NCI-H1105 treated with DMSO at 0.1 percent for 48 hours (cell line): ENCODE results near the gene CACNA1D.
"Not testable (repeated sequence)": the region's sequence is repeated elsewhere in the genome, so short reads cannot be mapped to it uniquely, and the experiment has no call there.

ENCODE experiments used
- DNase-seq: peaks from one replicate; lab custom pipeline; 2025; lab: John Stamatoyannopoulos, UW

CACNA1D gene

DNA sequence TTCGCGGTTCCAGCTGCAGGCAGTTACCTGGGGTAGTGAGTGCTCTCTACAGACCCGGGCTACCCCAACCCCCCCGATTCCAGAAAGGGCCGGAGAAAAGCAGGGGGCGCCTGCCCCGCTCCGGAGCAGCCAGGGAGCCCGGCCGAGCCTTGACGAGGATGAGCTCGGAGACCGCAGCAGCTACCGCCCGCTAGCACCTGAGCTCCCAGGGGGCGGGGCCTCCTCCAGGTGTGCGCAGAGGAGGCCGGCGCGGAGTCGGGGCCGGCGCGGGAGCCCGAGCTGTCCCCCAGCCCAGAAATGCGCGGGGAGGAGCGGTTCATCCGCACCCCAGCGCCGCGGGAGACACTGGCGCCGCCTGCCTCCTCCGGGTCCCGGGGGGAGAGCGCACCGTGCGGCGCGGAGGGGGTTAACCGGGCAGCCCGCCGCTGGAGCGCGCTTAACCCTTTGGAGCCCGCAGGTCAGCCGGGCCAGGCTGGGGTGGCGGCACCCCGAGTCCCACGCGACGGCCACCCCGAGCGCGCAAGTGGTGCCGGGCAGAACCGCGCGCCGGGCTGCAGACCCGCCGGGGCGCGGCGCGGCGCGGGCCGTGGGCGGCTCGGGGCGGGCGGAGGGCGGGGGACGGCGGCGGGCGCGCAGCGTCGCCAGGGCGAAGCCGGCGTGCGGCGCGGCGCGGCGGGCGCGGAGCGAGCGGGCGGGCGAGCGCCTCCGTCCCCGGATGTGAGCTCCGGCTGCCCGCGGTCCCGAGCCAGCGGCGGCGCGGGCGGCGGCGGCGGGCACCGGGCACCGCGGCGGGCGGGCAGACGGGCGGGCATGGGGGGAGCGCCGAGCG lies at the start of gene CACNA1D:
CACNA1D (plus strand) TSS at position 649 of the 829 bp plus-strand sequence. CDS start 556 bp downstream, outside the sequence.
- DNase-seq = peak; percentile 44

- DNase-seq = no peak
Measured at GRCh38 chr3:53457068-53457467, 37.3 kb upstream of the CACNA1D start.

GRCh38 chr3:53460326-53460725 lies 34.1 kb upstream of the CACNA1D start:
- no peak for DNase-seq

DNA sequence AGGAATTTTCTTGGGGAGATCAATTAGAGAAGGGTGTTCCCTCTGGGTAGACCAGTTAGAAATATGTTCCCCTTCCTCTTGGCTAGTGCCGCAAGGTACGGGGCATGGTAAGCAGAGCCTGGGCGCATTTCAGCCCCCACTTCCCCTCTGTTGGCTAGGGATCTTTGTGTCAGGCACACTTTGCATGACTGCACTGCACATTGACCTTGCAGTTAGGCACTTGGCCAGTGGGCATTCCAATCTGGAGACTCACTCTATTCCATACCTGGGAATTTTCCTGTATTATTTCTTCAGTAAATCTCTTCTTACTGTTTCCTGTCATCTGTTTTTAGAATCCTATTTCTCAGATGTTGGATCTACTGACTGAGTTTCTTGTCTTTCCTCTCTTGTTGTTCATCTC lies 30.0 kb upstream of the CACNA1D start:
- no peak for DNase-seq

DNA sequence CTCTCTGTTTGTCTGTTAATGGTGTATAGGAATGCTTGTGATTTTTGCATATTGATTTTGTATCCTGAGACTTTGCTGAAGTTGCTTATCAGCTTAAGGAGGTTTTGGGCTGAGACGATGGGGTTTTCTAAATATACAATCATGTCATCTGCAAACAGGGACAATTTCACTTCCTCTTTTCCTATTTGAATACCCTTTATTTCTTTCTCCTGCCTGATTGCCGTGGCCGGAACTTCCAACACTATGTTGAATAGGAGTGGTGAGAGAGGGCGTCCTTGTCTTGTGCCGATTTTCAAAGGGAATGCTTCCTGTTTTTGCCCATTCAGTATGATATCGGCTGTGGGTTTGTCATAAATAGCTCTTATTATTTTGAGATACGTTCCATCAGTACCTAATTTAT lies 24.7 kb upstream of the CACNA1D start:
- DNase-seq = not testable (repeated sequence)

DNA sequence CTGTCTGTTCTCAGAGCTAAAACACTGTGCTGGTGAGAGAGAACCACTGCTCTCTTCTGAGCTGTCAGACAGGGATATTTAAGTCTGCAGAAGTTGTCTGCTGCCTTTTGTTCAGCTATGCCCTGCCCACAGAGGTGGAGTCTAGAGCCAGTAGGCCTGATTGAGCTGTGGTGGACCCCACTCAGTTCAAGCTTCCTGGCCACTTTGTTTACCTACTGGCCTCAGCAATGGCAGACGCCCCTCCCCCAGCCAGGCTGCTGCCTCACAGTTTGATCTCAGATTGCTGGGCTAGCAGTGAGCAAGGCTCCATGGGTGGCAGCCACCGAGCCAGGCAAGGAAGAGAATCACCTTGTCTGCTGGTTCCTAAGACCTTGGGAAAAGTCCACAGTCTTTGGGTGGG lies 21.0 kb upstream of the CACNA1D start:
- no peak for DNase-seq

- DNase-seq = not testable (repeated sequence)
Measured at GRCh38 chr3:53476372-53476771, 18.0 kb upstream of the CACNA1D start.

- DNase-seq = not testable (repeated sequence)
Measured at GRCh38 chr3:53477689-53478088, 16.7 kb upstream of the CACNA1D start.

DNA sequence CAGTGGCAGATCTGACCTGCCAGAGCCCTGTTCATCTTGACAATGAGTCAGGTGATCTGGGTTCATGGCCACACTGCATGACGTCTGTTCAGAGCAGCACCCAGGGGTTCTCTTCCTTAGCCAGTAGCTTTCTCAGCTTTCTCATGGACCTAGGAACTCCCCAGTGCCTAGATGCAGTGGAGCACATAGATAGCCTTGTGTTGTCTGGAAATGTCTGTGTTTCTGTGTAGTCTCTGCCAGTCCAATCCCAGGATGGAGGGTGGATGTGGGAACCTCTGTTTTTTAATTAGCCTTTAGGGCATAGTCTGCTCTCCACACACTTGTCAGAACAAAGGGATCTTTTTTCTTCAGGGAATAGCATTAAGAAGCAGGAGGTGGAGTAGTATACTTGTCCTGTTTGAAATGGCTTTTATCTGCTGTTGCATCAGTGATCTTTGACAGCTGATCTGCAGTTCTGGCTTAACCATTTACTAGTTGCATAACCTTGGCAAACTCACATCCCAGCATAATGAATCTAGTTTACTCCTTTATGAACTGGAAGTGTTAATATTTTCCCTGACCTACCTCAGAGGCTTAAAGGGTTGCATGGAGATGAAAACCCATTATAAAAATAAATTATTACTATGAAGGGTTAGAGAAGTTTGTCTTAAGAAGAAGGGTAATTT lies 16.1 kb upstream of the CACNA1D start:
- no peak for DNase-seq

GRCh38 chr3:53478921-53479664 lies 15.3 kb upstream of the CACNA1D start:
- DNase-seq = no peak

DNA sequence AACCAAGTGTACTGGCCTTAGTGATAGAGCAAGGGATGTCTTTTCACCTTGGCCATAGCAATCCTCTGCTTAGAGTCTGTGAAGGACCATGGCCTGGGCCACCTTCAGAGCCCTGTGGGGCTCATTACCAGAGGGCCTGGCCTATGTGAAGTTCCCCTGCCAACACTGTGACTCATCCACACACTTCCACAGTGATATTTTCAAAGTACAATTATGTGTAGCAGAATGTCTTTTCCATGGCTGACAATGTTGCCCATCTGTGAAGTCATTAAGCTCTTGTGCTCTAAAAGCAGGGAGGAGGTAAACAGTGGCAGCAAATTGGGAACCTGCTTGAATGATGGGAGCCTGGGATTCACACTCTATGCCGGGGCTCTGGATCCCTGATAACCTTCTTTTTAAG lies 12.2 kb upstream of the CACNA1D start:
- no peak for DNase-seq

- no peak for DNase-seq
Measured at GRCh38 chr3:53483821-53484220, 10.6 kb upstream of the CACNA1D start.

GRCh38 chr3:53484984-53485383 lies 9.4 kb upstream of the CACNA1D start:
- no peak for DNase-seq

- no peak for DNase-seq
Measured at GRCh38 chr3:53485675-53486403, 8.6 kb upstream of the CACNA1D start.

GRCh38 chr3:53486961-53487654 lies 7.3 kb upstream of the CACNA1D start:
- no peak for DNase-seq

DNA sequence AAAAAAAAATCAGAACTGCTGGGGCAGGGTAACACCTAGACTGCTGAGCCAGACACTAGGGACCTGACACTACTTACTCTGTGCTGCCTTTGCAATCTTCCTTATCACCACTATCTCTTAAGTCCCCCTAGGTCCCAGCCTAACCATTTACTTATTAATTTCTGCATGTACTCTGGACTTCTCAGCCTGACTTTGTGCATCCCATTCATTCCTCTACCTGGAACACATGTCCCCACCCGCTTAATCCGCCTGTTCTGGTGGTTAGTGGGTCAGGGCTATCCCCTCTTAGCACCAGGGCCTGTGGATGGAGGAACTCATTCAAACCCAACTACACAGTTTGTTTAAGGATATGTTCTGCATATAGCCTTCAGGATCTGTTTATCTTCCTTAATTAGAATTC lies 5.0 kb upstream of the CACNA1D start:
- no peak for DNase-seq

DNA sequence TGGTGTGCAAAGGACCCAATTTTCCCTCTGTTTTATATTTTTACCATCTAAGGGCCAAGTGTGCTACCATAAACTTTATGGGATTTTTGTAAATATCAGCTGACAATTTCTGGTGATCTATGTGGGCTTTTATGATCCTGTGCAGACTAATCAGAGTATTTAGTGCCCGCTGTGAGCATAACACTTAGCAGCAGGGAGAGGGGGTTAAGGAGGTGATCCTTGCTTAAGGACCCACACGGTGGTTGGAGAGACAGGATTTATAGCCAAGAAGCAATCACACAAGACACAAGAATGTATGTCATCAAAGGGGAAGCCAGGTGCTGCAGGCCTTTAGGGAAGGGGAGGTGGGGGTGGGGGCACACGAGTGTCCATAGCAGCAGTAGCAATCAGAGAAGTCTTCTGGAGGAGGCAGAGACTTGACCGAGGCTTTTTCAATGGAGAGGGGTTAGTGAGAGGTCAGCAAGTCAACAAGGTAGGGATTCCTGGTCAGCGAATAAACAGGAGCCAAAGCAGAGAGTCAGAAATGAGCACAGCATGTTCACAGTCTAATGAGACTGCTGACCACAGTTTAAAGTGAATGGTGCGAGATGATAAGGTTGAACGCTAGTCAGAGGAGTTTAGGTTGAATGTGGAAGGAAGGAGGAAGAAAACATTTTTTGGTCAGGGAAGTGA lies 4.5 kb upstream of the CACNA1D start:
- no peak for DNase-seq

DNA sequence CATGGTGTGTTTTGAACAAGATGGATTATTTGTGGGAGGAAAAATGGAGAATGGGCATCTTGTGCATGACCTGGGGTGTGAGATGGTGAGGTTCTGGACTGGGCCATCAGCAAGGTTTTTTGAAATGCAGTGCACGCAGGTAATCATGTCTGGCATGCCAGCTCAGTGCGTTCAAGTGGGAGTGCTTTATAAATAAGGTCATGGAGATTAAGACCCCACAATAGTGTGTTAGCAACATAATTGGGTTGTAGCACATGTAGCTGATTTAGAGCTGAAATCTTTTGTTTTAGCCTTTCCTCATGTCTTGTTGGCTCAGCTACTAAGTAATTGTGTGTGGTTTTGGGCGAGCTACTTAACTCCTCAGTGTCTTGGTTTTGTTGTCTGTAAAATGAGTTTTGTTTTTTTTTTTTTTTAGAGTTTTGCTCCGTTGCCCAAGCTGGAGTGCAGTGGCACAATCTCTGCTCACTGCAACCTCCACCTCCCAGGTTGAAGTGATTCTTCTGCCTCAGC lies 3.9 kb upstream of the CACNA1D start:
- no peak for DNase-seq

GRCh38 chr3:53491276-53491675 lies 3.1 kb upstream of the CACNA1D start:
- DNase-seq = no peak

GRCh38 chr3:53493595-53493962 lies 832 bp upstream of the CACNA1D start:
- DNase-seq = no peak

GRCh38 chr3:53495146-53495519 lies 722 bp downstream of the CACNA1D start:
- no peak for DNase-seq
